GM19463 (cell line): ENCODE measurements around the gene GP2.

Experiments used
- ATAC-seq: cut with Tn5 transposase; IDR thresholded peaks from one replicate; pipeline ENCODE4 v1.9.1; 2021; ENCODE audit warnings: mild to moderate bottlenecking, moderate library complexity; ENCODE audit not compliant: unreplicated experiment

GP2 gene

DNA sequence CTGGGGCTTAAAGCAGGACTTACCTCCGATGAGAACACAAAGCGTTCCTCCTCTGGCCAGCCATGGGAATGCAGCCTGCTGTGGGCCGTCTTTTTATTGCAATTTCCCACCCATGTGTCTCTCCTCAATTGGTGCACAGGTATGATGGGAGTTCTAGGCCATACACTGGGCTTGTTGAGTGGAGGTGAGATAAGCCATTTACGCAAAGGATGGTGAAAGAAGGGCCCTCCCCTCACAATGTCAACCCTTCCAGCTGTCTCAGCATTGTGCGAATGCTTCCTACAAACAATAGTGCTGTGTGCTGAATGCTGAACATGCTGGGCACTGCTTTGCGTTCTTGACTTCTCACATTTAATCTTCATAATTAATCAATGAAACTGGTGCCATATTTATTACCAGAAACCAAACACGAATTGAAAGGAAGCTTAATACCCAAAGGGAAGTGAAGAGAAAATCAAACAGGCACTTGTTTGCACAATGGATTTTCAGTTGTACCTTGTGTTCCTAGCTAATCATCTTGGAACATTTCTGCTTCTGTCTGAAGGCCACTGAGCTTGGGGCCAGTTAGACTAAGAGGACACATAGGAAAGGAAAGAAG is at the start of gene GP2:
TSS of gene GP2 (minus strand) at position 70 of the 598 bp plus-strand sequence. CDS start 1,082 bp downstream, outside the sequence.
- ATAC-seq: no peak

DNA sequence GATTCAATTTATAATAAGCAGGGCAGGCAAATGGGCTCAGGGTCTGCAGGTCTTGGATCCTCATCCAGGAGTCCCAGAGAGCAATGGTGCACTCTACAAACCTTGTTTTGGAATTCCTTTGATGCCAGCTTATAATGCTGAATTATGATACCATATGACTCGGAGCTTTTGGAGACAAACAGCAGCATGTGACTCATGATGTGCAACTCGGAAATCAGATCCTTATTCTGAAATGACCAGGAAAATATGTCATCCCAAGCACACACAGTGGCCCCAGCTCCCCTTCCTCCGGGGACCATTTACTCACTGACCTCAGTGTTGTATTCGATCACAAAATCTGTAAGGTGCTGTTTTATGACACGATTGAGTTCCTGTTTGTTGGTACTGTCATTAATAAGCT is 45.4 kb upstream of the GP2 start:
- no peak for ATAC-seq

DNA sequence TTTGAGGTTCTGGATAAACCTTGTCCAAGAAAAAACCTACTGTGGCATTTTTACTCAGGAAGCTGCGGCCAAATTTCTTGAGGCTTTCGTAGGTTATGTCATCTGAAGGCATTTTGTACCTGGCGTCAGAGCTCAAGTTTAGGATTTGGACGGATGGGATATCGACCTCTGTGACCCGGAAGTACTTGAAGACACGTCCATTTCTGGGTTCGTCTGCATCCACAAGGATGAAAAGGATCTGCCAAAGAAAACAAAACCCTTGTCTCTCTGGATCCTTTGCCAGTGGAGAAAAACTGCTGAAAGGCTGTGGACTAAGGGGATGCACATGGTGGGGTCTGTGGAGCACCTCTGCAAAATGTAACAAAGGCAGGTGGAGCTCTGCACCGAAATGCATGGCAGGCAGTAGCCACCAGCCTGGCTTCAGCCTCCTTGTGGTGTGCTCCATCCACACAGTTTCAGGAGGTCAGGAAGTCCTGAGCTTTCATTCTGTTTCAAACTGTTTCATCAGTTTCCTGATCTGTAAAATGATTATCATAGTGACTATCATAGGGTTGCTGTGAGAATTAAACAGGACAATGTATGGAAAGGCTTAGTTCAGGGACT is 42.2 kb upstream of the GP2 start:
- no peak for ATAC-seq

DNA sequence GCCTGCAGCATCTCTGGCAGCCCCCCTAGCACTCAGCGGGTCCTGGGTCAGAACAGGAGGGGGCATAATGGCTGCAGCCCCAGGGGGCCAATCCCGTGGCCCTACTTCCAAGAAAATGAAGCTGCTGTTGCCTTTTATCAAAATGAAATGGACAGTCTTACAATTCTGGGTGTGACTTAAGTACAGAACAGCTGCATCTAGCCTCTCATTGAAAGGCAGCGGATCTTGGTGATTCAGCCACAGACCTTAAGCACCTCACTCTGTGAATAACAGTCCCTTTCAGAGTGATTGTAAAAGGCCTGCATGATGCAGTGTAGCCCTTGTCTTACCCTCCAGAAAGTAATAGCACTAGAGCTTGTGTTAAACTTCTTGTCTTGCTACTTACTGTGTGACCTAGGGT is 36.7 kb upstream of the GP2 start:
- no peak for ATAC-seq

DNA sequence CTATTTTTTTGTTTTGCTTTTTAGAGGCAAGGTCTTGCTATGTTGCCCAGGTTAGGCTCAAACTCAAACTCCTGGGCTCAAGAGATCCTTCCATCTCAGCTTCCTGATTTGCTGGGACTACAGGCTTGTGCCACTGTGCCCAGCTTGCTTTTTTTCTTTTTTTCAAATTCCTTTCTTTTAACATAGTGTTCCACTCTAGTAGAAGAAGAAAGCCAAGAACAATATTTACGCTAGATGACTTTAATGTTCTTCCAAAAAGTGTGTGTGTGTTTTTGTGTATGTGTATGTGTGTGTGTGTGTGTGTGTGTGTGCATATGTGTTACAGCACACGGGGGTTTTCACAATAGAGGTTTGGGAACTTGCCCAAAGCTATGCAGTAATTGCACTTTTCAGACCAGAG is 35.9 kb upstream of the GP2 start:
- ATAC-seq: no peak

DNA sequence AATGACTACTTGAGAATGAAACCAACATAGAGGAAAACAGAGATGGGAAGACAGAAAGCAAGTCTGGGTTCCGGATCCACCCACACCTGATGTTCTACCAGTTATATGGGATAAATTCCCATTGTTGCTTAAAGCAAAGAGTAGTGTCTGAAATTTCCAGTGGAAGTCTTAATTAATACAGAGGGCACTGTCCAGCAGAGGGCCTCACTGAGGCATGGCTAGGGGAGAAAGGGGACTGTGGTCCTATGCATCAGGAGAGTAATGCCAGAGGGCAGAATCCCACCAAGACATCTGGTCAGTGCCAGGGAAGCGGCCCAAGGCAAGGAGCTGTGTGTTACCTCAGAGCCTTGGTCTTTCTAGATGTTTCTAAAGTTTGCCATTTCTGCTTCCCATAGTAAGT is 32.7 kb upstream of the GP2 start:
- ATAC-seq: no peak

DNA sequence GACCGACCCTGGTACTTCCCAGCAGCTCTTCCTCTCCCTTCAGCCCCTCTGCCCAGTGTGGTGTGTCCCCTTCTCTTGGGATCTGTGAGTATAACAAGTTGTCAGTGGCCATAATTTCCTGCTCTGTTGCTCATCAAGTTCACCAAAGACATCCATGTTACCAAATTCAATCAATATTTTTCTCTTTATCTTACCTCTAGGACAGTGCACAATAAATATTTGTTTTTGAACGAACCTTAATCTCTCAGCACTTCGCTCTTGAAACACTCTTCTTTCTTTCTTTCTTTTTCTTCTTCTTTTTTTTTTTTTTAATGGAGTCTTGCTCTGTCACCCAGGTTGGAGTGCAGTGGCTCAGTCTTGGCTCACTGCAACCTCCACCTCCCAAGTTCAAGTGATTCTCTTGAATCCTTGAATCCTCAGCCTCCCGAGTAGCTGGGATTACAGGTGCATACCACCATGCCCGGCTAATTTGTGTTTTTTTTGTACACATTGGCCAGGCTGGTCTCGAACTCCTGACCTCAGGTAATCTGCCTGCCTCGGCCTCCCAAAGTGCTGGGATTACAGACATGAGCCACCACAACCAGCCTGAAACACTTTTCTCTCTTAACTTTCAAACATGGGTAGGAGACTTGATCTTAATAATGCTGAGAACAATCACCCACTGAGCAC is 27.9 kb upstream of the GP2 start:
- no peak for ATAC-seq

DNA sequence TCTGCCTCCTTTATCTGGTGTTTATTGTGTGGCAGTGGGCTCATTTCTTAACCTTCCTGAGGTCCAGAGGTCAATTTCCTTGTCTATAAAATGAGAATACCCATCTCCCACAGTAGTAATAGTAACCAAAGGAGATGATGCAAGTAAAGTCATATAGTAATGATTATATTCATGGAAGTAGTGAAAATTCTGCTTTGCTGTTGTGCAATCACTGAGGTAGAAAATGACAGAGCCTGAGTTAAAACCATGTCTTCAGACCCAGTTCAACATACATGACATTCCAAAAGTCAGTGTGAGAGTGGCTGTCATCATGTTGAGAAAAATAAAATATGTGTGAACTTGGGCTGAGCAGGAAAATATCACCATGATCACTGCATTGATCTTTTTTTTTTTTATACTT is 26.1 kb upstream of the GP2 start:
- ATAC-seq: no peak

DNA sequence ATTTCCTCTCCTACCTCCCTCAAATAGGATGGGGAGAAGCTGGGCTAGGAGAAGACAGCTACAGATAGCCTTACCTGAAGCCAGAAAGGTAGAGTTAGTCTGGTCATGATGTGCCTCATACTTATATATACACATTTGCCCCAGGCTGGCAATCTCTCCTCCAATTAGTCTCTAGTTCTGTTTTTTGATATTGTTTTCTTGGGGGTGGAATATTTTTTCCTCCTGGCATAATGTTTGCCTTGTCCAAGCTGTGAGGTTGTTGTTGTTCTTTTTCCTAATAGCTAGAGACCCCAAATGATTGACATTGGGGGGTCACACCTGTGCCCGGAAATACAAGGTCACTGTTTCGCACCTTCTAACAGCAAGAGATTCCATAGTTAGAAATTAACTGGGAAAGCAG is 25.3 kb upstream of the GP2 start, which contains the start of gene UMOD:
TSS of gene UMOD (minus strand) at position 101 of the 400 bp plus-strand sequence. CDS start 1,978 bp downstream, outside the sequence.
- ATAC-seq: no peak

DNA sequence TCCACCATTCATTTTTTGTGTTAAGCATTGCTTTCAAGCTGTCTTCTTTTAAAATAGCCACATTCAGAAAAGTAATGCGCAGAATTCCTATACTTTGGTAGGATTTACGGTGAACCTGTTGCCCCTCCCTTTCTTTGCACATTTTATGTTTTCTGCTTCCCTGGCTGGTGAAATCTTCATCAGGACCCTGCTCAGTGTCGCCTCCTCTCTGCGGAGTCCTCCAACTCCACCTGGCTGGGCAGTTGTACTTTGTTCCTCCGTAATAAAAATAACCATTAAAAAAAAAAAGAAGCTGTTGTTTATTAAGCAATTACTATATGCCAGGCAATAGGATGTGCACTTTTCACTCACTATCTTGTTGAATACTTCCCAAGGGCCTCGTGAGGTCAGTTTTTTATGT is 22.3 kb upstream of the GP2 start:
- ATAC-seq: no peak

DNA sequence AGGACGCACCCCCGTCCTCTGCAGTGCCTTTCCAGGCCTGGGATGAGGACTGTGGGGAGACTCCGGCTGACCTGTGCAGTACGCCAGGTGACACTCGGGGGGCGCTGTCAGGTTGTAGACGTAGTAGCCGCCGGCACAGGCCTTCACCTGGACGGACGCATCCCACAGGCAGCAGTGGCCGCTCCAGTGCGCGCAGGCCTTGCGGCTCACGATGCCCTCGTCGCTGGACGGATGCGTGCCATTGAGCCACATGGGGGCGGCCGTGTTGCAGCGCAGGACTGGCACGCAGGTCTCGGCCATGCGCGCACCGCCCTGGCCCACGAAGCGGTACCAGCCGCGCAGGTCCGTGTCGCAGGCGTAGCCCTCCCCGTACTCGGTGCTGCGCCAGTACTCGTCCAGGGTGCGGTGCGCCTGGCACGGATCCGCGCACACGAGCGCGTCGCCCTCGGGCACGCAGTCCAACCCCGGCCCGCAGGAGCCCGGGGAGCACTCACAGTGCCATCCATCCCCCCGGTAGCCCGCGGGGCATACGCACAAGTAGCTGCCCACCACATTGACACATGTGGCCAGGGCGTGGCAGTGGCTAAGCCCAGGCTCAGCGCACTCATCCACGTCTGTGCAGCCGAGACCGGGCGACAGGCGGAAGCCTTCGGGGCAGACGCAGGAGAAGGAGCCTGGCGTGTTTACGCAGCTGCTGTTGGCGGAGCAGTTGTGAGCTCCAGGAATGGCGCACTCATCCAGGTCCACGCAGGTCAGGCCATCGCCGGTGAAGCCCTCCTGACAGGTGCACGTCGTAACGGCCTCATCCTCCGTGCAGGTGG is 21.3 kb upstream of the GP2 start:
- no peak for ATAC-seq

DNA sequence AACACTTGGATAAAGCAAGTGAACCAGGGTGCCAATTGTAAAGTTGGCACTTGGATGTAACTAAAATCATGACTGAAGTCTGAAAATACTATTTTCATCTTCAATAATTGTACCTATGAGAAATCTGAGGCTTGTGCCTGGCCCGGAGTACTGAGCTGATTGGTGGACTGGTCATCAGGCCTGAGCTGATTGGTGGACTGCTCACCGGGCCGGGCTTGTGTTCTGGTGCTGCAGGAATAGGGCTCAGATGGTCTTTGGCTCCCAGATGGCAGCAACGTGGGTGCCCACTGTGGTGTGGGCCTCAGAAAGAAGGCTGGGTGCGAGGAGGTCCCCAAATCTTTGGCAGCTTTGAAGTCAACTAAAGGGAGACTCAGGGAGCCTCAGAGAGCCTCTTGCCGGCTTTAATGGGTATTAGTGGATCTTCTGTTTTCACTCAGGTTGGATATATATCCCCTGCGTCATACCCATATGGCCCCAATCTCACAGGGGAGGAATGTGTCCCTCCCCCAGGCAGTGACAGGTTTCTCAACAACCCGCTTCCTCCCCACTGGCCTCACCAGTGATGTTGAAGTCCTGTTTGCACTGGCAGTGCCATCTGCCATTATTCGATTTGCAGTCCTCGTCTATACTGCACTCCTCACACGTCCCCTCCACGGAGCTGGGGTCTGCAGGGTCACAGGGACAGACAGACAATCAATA is 20.5 kb upstream of the GP2 start:
- no peak for ATAC-seq

DNA sequence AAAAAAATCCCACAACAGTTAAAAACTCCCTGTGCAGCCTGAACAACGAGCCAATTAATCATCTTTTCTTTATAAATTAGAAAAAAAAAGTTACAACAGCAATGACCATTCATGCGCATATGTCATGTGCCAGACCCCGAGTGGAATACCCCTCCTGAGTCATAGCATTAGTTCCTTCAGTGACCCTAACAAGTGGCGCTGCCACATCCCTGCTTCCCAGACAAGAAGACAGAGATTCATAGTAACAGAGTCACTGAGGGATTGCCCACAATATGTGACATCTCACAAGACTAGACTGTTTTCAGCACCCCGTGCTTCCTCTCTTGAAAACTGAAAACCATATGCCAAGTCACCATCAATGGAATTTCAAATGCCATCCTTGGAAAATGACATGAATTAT is 17.3 kb upstream of the GP2 start:
- ATAC-seq: no peak

DNA sequence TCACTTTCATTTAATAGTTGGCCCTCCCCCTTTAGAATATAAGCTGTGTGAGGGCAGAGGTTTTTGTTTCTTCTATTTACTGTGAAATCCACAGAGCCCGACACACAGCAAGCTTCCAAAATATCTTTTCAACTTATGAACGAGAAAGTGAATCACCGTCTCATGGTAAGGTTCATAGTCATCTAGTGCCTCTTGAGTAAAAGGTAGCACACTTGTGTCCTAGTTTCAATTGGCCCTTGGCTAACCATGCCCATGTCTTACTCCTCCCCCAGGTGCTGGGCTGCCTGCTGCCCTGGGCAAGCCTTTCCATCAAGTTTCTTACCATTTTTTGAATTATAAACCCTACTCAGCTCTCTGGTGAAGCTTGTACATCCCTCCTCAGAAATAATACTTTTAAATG is 12.4 kb upstream of the GP2 start:
- no peak for ATAC-seq

DNA sequence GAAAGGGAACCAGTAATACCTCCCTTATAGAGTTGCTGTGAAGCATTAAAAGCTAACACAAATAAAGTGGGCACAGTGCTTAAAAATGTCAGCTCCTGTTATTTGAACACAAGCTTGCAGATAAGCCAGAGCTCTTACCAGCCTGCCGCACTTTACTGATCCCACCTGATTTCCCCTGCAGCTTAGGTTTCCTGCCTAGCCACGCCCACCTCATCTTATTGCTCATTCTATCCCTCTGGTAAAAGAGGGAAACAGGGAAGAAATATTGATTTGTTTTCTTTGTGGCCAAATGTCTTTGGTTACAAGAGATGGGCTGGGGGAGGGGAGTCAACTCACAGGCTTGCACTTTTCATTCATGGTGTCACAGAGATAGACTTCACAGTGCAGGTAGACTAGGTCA is 9.6 kb upstream of the GP2 start:
- no peak for ATAC-seq

DNA sequence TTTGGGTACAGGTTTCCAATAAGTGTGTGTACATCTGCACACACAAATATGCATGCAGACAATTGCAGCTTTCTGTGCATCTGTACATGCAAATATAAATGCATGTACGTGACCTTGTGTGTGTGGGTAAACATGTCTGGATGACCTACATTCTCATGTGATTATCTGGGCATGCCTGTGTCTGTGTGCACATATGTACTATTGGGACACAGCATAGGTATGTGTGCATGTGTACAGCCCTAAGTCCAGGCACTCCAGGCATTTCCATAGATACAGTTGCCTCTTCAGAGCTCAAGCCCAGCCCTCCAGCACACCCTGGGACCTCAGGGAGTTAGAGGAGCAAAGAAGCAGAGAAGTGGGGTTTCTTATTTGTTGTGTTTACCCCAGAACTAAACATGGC is 7.1 kb upstream of the GP2 start:
- ATAC-seq: no peak

DNA sequence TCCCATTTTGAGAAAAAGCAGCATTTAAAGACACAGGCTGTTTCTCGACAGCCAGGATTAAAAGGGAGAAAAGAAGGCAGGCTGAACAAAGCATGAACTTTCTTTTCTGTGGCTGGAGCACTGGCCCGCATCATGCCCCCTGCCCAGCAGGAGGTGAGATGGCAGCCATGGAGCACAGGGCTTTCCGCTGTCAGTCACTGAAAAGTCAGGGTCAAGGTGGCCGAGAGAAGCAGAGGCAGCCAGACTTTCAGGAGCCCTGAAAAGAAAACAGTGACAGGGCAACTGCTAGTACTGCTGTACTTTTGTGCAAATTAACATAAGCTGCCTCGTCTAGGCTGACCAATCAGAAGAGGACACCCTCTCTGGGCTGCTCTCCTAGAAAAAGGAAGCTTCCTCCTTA is 5.8 kb upstream of the GP2 start:
- ATAC-seq: no peak

DNA sequence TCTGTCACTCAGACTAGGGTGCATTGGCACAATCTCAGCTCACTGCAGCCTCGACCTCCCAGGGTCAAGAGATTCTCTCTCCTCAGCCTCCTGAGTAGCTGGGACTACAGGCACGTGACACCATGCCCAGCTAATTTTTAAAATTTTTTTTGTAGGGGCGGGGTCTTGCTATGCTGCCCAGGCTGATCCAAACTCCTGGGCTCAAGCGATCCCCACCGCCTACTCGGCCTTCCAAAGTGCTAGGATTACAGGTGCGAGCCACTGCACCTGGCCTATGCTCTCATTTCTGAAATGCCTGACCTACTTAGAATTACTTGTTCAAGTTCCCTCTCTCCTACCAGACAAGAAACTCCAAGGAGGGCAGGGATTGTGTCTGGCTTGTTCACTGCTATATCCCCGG is 5.1 kb upstream of the GP2 start:
- no peak for ATAC-seq

DNA sequence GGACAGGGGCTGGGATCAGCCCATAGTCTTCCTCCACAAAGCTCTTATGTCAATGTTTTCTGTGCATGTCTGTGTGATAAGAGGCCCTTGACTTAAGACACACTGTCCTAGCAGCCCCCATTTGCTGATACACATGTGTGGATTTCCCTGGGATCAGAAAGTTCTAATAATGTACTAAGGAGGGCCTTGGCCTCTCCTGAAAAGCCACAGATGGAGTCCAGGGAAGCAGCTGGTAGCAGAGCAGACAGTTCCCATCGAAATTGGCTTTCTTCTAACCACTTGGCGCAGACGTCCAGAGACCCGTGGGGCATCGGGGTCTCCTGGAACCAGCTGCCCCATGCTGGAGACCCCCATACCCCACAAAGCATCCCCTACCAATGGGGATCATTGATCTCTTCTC is 4.3 kb upstream of the GP2 start:
- ATAC-seq: no peak

DNA sequence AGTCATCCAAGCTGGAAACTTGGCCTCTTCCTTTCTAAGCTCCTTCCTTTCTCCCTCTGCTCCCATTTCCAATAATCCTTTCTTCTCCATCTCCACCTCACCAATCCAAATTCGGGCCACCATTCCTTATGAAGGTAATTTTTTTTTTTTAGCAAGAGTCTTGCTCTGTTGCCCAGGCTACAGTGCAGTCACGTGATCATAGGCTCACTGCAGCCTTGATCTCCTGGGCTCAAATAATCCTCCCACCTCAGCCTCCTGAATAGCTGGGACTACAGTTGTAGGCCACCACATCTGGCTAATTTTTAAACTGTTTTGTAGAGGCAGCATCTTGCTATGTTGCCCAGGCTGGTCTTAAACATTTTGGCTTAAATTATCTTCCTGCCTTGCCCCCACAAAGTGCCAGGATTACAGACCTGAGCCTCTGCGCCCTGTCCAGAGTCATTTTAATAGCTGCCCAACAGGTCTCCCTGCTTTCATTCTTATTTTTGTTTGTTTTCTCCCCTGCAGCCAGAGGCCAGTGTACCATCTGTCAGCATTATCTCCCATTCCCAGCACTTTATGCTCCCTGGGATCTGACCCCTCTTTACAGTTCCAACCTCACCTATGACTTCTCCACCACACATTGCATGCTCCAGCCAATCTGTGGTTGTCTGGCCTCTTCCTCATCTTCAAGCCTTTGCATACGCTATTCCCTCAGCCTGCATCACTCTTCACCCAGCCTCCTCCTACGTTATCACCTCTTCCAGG is 2.3 kb upstream of the GP2 start:
- ATAC-seq: no peak
